NCI-H510A treated with DMSO at 0.1 percent for 48 hours (cell line): ENCODE data around the gene HPN.
"Not testable (repeated sequence)": the region's sequence is repeated elsewhere in the genome, so short reads cannot be mapped to it uniquely, and the experiment has no call there.

Experiments used
- DNase-seq: peaks from one replicate; lab custom pipeline; 2025; lab: John Stamatoyannopoulos, UW

Gene HPN

GRCh38 chr19:35027851-35028599 lies 13.5 kb upstream of the HPN start:
- no peak for DNase-seq

- not testable (repeated sequence) for DNase-seq
These were observed 13.0 kb upstream of the HPN start for GRCh38 chr19:35028600-35028885.

DNA sequence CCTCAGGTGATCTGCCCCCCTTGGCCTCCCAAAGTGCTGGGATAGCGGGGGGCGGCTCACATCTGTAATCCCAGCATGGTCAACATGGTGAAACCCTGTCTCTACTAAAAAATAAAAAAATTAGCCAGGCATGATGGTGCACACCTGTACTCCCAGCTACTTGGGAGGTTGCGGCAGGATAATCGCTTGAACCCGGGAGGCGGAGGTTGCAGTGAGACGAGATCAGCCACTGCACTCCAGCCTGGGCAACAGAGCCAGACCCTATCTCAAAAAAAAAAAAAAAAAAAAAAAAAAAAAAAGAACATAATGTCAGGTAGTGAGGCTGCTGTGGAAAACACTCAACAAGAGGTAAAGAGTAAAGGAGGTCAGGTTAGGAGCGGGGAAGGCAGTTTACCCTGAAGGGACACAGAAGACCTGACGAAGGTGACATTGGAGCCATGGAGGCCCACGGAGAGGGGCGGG lies 12.2 kb upstream of the HPN start:
- not testable (repeated sequence) for DNase-seq

- no peak for DNase-seq
These were observed 11.7 kb upstream of the HPN start for GRCh38 chr19:35029737-35030256.

GRCh38 chr19:35030257-35031071 lies 11.1 kb upstream of the HPN start, which contains the start of gene SCN1B:
Gene SCN1B (plus strand): TSS chr19:35030470. CDS start chr19:35030821, 351 bp downstream.
- no peak for DNase-seq

DNA sequence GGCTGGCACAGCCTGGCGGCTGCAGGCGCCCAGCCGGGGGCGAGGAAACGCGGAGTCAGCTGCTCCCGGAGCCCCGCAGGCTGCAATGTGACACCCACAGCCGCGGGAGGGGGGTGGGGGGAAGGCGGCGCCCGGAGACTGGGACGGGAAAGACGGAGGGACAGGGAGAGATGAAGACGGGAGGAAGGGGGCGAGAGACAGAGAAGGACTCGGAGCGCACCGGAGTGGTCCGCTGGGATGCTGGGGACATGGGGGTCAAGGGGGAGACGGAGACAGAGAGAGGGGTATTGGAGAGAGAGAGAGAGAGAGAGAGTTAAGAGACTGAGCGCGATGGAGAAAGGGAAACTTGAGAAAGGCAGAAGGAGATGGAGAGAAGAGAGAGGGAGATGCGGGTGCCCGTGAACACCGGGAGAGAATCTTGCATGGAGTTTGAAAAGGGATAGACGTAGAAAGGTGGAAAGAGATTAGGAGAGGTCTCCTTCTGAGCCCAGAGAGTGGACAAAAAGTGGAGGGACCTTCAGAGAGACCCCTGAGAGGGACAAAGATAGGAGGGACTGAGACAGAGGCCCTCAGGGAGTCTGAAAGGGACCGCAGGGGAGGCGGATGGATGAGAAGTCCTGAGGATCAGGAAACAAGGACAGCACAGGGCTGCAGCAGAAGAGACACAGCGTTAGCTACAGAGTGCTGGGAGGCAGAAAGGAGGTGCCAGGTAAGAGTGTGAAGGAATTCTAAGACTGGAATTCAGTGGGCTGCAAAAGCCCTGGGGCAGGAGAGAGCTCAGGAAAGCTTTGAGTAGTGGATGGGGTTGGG lies 10.2 kb upstream of the HPN start:
- no peak for DNase-seq

DNA sequence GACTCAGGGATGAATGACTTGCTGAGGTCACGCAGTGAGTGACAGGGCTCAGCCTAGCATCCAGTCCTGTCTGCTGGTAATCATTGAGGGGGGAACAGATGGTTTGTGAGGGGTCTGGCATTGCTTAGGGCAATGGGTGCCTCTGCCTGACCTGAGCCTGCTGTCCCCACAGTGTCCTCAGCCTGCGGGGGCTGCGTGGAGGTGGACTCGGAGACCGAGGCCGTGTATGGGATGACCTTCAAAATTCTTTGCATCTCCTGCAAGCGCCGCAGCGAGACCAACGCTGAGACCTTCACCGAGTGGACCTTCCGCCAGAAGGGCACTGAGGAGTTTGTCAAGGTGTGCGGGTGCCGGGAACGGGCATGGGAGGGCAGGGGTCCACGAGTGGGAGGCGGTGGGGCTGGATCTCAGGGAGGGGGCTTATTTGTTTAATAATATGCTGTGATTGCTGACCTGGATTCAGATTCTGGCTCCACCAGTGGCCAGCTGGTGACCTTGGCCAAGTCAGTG lies 9.1 kb upstream of the HPN start:
- no peak for DNase-seq

GRCh38 chr19:35033067-35034004 lies 8.2 kb upstream of the HPN start:
- no peak for DNase-seq

DNA sequence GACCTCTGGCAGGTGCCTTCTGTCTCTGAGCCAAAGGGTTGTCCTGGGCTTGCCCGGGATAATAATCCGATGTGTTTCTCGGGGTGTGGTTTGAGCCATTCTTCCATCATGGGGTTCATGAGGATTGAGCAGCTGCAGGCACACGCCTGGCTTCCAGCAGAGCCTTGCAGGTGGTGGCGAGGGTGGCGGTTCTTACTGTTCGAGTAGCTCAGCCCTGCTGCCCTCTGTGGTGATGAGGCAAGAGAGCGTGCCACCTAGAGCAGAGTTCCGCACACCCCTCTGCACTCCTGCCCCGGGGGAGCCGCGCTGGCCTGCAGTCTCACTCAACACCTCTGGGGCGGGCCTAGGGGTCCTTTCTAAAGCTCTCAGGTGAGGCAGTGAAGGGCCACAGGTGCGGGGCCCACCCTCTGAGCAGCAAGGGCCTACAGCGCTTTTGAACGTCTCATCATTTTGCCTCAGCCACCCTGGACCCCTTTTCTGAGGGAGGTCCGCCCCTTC lies 7.5 kb upstream of the HPN start:
- DNase-seq, result no peak

DNA sequence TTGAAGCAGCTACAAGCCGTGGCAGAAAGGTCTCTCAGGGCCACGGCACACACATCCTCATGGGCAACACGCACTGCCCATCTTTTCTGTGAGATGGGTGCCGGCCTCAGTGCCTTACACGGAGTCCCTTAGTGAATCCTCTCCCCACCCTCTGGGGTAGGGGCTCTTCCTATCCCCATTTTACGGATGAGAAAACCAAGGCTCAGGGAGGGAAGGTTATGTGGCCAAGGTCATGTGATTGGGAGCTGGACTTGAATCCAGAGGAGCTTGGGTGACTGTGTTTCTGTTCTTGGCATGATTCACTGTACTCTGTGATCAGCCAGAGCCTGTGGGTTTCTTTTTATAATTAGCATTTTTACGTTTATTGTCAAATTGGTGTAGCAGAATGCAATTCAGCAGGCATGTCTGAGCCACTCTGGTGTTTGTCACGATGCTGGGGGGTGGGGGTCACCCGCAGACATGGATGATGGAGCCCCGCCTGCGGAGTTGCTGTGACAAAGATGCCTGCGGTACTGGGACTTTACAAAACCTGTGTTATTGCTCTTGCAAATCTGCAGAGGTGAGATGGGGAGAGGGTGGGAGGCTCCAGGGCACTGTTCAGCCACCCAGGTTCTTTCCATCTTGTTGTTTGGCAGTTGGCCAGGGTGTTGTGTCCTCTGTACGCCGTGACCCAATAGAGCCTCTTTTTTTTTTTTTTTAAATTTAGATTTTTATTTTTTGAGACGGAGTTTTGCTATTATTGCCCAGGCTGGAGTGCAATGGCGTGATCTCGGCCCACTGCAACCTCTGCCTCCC lies 6.7 kb upstream of the HPN start:
- no peak for DNase-seq

- DNase-seq, result no peak
These were observed 3.6 kb upstream of the HPN start for GRCh38 chr19:35037716-35038622.

DNA sequence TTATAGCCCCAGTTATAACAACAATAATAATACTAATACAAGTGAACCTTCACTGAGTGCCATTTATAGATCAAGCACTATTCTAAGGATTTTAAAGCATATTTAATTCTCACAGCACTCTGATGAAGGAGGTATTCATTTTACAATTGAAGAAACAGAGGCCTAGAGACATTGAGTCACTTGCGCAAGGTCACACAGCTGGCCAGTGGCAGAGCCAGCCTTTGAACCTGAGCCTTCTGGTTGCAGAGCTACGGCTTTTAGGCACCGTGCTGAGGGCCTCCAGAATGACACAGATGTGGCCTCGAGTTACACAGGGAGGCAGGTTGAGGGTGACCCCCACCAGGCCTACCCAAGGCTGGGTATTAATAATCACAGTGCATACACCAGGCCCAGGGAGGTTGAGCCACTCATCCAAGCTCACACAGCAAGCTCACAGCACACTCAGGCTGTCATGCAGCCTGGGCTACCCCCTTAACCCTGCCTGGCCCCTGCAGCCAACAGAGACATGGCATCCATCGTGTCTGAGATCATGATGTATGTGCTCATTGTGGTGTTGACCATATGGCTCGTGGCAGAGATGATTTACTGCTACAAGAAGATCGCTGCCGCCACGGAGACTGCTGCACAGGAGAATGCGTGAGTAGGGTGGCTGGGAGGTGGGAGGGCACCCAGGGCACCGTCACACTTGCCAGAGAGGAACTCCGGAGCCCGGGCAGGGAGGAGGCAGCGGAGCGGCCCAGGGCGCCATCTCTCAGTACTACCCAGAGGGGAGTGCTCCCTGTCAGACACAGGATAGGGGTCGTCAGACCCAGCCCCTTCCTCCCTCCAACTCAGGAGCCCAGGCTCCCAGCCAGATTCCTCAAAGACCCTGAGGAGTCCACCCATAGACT lies 2.7 kb upstream of the HPN start:
- no peak for DNase-seq

GRCh38 chr19:35039881-35040825 lies 1.4 kb upstream of the HPN start:
- DNase-seq, result no peak

DNA sequence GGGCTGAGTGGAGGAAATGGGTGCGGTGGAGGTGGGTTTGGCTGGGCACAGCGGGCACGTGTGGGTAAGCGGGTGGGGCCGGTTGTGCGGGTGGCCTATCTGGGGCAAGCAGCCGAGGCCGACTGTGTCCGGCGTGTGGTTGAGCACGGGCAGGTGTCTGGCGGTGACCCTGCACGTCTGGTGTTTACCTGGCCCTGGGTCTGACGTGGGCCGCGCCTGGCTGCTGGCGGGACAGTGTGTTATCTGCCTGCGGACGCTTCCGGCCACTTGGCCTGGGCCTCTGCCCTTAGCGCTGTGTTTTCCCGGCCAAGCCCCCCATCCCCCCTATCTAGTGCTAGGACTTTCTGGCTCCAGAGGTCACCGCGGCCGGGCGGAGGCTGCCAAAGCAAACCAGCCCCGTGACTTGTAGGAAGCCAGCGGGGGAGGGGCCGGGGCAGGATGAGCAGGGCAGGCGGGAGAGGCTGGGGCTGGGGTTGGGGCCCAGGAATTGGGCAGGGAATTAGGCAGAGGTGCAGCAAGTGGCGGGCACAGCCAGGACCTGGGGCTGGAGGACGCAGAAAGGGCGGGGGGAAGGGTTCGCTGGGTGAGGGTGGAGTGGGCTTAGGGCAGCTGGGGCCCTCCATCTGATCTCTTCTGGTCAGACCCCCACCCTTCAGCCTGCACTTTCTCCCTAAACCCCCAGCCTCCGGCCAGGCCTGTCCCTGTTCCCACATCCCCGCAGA lies 534 bp upstream of the HPN start:
- DNase-seq, result no peak

DNA sequence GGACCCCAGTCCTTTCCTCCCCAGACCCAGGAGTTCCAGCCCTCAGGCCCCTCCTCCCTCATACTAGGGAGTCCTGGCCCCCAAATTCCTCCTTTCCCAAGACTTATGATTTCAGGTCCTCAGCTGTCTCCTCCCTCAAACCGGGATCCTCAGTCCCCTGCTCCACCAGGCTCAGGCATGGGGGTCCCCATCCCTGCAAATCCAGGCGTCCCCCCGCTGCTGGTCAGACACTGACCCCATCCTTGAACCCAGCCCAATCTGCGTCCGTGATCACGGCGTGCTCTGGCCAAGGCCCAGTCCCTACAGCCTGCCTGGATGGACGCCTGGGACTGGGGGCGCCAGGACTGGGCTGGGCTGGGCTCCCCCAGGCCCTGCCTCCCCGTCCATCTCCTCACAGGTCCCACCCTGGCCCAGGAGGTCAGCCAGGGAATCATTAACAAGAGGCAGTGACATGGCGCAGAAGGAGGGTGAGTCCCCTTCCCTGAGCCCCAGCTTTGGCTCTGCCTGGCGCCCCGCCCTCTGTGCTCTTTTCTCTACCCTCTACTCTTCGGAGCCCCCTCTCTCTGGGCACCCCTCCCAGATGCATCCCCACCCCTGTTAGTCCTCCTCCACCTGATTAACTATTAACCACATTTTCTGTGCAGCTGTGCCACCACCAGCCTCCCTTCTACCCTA lies 672 bp downstream of the HPN start:
- DNase-seq, result no peak
